Panc1 (cell line): Measurements from ENCODE around the gene MACROD2. TPM values are rescaled to one million over a fixed set of nuclear protein-coding genes. Genes with fewer than 3 reads are reported as not detected.

Experiments used
- ATAC-seq: fragments of 200-7000 bp; cut with Tn5 transposase; 2 replicates; pipeline ENCODE4 v1.9.1; 2020; ENCODE audit warnings: mild to moderate bottlenecking, moderate library complexity
- BruUV-seq: library from RNA; stranded (reverse); fragments of 400-500 nt; replicated peaks from 2 replicates; lab custom pipeline; 2021; lab: Mats Ljungman, UMichigan
- CTCF ChIA-PET: fragments of 300-600 bp; sonication (Branson Sonifier 250); formaldehyde crosslinking; loops from one replicate; lab custom pipeline; 2022; ENCODE audit warnings: antibody characterized with exemption; lab: Charles Lee
- POLR2A ChIA-PET: fragments of 300-600 bp; sonication (Branson Sonifier 250); formaldehyde crosslinking; loops from one replicate; lab custom pipeline; 2022; ENCODE audit warnings: antibody characterized with exemption; lab: Charles Lee
- DNase-seq: peaks from one replicate; pipeline ENCODE4 v3.0.0-alpha.2; 2010; ENCODE audit warnings: low read depth, low spot score
- H3K27ac ChIP-seq: 2 replicates; pipeline ENCODE4 v1.5.1; 2011; ENCODE audit warnings: mild to moderate bottlenecking, low read length, inconsistent platforms
- H3K27me3 ChIP-seq: fragments of 200-500 bp; sonication (Bioruptor generic); 2 replicates; pipeline ENCODE4 v1.6.0; 2014; ENCODE audit warnings: low read length, inconsistent platforms; ENCODE audit not compliant: control insufficient read depth, insufficient read depth
- H3K36me3 ChIP-seq: fragments of 200-500 bp; sonication (Bioruptor generic); 2 replicates; pipeline ENCODE4 v1.5.1; 2014; ENCODE audit warnings: inconsistent platforms, mild to moderate bottlenecking, low read length, moderate library complexity; ENCODE audit not compliant: control insufficient read depth, insufficient read depth
- H3K4me1 ChIP-seq: 2 replicates; pipeline ENCODE4 v1.5.1; 2011; ENCODE audit warnings: inconsistent platforms, mild to moderate bottlenecking, low read length, moderate library complexity; ENCODE audit not compliant: control insufficient read depth, insufficient read depth
- H3K4me3 ChIP-seq, 2 experiments: 2 replicates each; pipeline ENCODE4 v1.5.1; 2011 to 2012; ENCODE audit warnings: low read depth in 2 of 2, low read length in 2 of 2, mild to moderate bottlenecking in 2 of 2, inconsistent platforms in 1 of 2, moderate library complexity in 1 of 2
- H3K9me3 ChIP-seq: fragments of 200-500 bp; sonication (Bioruptor generic); 2 replicates; pipeline ENCODE4 v1.5.1; 2014; ENCODE audit warnings: low read depth, mild to moderate bottlenecking, inconsistent platforms, low read length, moderate library complexity; ENCODE audit not compliant: control insufficient read depth, insufficient read depth
- CTCF ChIP-seq: fragments of 450-650 bp; IDR thresholded peaks from 2 replicates; pipeline ENCODE4 v1.5.1; 2017; ENCODE audit warnings: mild to moderate bottlenecking
- POLR2AphosphoS5 ChIP-seq: IDR thresholded peaks from 2 replicates; pipeline ENCODE4 v1.6.1; 2012; ENCODE audit warnings: mild to moderate bottlenecking, low read depth, low read length, moderate library complexity
- REST ChIP-seq, 2 experiments: IDR thresholded peaks; 2 replicates each; pipeline ENCODE4 v1.6.1; 2011 to 2012; ENCODE audit warnings: low read depth in 2 of 2, control low read depth in 1 of 2, low read length in 1 of 2, mild to moderate bottlenecking in 1 of 2, moderate library complexity in 1 of 2; ENCODE audit not compliant: insufficient read depth in 1 of 2
- SIN3A ChIP-seq: IDR thresholded peaks from 2 replicates; pipeline ENCODE4 v1.6.1; 2012; ENCODE audit warnings: low read depth, mild to moderate bottlenecking, low read length, moderate library complexity, borderline replicate concordance; ENCODE audit not compliant: insufficient read depth
- TCF7L2 ChIP-seq: IDR thresholded peaks from 2 replicates; pipeline ENCODE4 v1.6.1; 2011; ENCODE audit warnings: mild to moderate bottlenecking, low read depth, low read length, inconsistent platforms
- in situ Hi-C: cut with HindIII; loops from 2 replicates; pipeline ENCODE4 v1.10.0; 2016; ENCODE audit warnings: low sequenced_read_pairs, low pct_unique_long_range_greater_than_20kb
- intact Hi-C: fragments of 100-400 bp; cut with micrococcal nuclease; formaldehyde crosslinking; loops from one replicate; pipeline ENCODE4 v1.10.0; 2022; ENCODE audit not compliant: unreplicated experiment
- total RNA-seq: library from RNA; stranded (reverse); gene quantifications from one replicate; pipeline ENCODE4 v1.2.1, GENCODE V29; 2021; ENCODE audit not compliant: unreplicated experiment

MACROD2 gene
- total RNA-seq, 1 experiment from 2014 or later, result 1.2 TPM

- Histone ChIP-seq H3K4me1 (no peaks in the 10 kb centered on the region), H3K9me3 (no peaks in the 10 kb centered on the region), H3K36me3 (no peaks in the 10 kb centered on the region), H3K27me3 (no peaks in the 10 kb centered on the region), H3K4me3 (no peak overlapping the region), H3K27ac (no peak overlapping the region)
- in situ Hi-C loops, result no loop called here
- TF ChIP-seq SIN3A (no peak), TCF7L2 (no peak), REST (IDR thresholded peaks at IDR 0.05; ENCODE audit: insufficient read depth in 1 of 2, low read depth in 2 of 2, low read length in 1 of 2) (no peak), POLR2AphosphoS5 (no peak), CTCF (no peak)
- ATAC-seq, result no peak
- CTCF ChIA-PET, result interaction anchor here (0.6 kb wide), 1 partner anchor 22 kb away, joined by 3 read pairs; no protein-coding TSS in a partner anchor
- intact Hi-C loops, result no loop called here
- BruUV-seq, result no TSS peak
- POLR2A ChIA-PET, result interaction anchor here (0.6 kb wide), 1 partner anchor 206 kb away, joined by 3 read pairs; no protein-coding TSS in a partner anchor
- no peak for DNase-seq
Measured at GRCh38 chr20:16035576-16035975, 2040.3 kb downstream of the MACROD2 start.

- no TSS peak for BruUV-seq
- no peaks in the 10 kb centered on the region for H3K27me3 ChIP-seq
- ChIA-PET POLR2A (no interaction called here), CTCF (no interaction called here)
- no peaks in the 10 kb centered on the region for H3K36me3 ChIP-seq
- ATAC-seq (no peak), DNase-seq (no peak)
- in situ Hi-C loops, result no loop called here
- H3K4me3 ChIP-seq, result no peak overlapping the region
- H3K9me3 ChIP-seq, result no peaks in the 10 kb centered on the region
- intact Hi-C loops, result no loop called here
- no peak overlapping the region for H3K27ac ChIP-seq
- no peaks in the 10 kb centered on the region for H3K4me1 ChIP-seq
- TF ChIP-seq REST (IDR thresholded peaks at IDR 0.05; ENCODE audit: insufficient read depth in 1 of 2, low read depth in 2 of 2, low read length in 1 of 2), result no peak
- TF ChIP-seq TCF7L2, result no peak
- no peak for TF ChIP-seq POLR2AphosphoS5
- no peak for TF ChIP-seq SIN3A
- no peak for TF ChIP-seq CTCF
Measured at GRCh38 chr20:16036331-16036730, 2041.0 kb downstream of the MACROD2 start.
